CD4-positive, alpha-beta T cell (primary cell): ENCODE measurements around the gene VWA8. TPM values are rescaled to one million over a fixed set of nuclear protein-coding genes. Genes with fewer than 3 reads are reported as not detected.
"Not testable (repeated sequence)": the region's sequence is repeated elsewhere in the genome, so short reads cannot be mapped to it uniquely, and the experiment has no call there.

Experiments
- ATAC-seq: fragments of 200-7000 bp; cut with Tn5 transposase; one replicate; pipeline ENCODE4 v1.10.0; 2022; ENCODE audit warnings: mild to moderate bottlenecking; ENCODE audit not compliant: poor library complexity
- CTCF ChIA-PET: fragments of 350-600 bp; sonication (Branson Sonifier 250); formaldehyde crosslinking; loops from one replicate; lab custom pipeline; 2021; ENCODE audit warnings: antibody characterized with exemption, inconsistent platforms; lab: Charles Lee
- POLR2A ChIA-PET: fragments of 350-600 bp; sonication (Branson Sonifier 250); formaldehyde crosslinking; loops from one replicate; lab custom pipeline; 2021; ENCODE audit warnings: antibody characterized with exemption, inconsistent platforms; lab: Charles Lee
- DNase-seq, 14 experiments: peaks; one replicate each; pipeline ENCODE4 v3.0.0-alpha.2; 2013 to 2020; ENCODE audit warnings: mixed read lengths in 2 of 14
- H3K27ac ChIP-seq, 2 donors: one replicate each; pipeline versions ENCODE4 v1.5.1 to v1.7.0; 2013; ENCODE audit warnings: low read length in 2 of 2, low read depth in 1 of 2, mild to moderate bottlenecking in 1 of 2
- H3K27me3 ChIP-seq, 2 experiments: 1 replicate in 1 of 2; 2 replicates in 1 of 2; pipeline versions ENCODE4 v1.6.1 to v1.7.0; 2013; ENCODE audit warnings: low read length in 2 of 2, control low read depth in 1 of 2, mild to moderate bottlenecking in 1 of 2, moderate library complexity in 1 of 2; ENCODE audit not compliant: insufficient read depth in 2 of 2, control insufficient read depth in 1 of 2
- H3K36me3 ChIP-seq: one replicate; pipeline ENCODE4 v1.6.1; 2013; ENCODE audit warnings: low read length, control low read depth; ENCODE audit not compliant: insufficient read depth
- H3K4me1 ChIP-seq: one replicate; pipeline ENCODE4 v1.6.1; 2013; ENCODE audit warnings: low read length, control low read depth; ENCODE audit not compliant: insufficient read depth
- H3K4me3 ChIP-seq: one replicate; pipeline ENCODE4 v1.5.1; 2013; ENCODE audit warnings: mild to moderate bottlenecking, low read length, moderate library complexity
- H3K9me3 ChIP-seq, 2 experiments: 1 replicate in 1 of 2; 2 replicates in 1 of 2; pipeline versions ENCODE4 v1.6.1 to v1.7.0; 2013; ENCODE audit warnings: low read length in 2 of 2, mild to moderate bottlenecking in 2 of 2, control low read depth in 1 of 2, moderate library complexity in 1 of 2; ENCODE audit not compliant: control insufficient read depth in 1 of 2, insufficient read depth in 1 of 2
- H3K27ac Mint-ChIP-seq: one replicate; pipeline ENCODE4 v1.8.0; 2020; ENCODE audit warnings: mixed read lengths
- H3K27me3 Mint-ChIP-seq: one replicate; pipeline ENCODE4 v1.8.0; 2021; ENCODE audit warnings: mixed read lengths
- H3K36me3 Mint-ChIP-seq: one replicate; pipeline ENCODE4 v1.8.0; 2021; ENCODE audit warnings: low read depth, mixed read lengths
- H3K4me1 Mint-ChIP-seq: one replicate; pipeline ENCODE4 v1.8.0; 2021; ENCODE audit warnings: low read depth, mixed read lengths
- H3K4me3 Mint-ChIP-seq: one replicate; pipeline ENCODE4 v1.8.0; 2020; ENCODE audit warnings: mild to moderate bottlenecking, mixed read lengths
- H3K9me3 Mint-ChIP-seq: one replicate; pipeline ENCODE4 v1.8.0; 2020; ENCODE audit warnings: mixed read lengths
- CTCF ChIP-seq: fragments of 200-600 bp; IDR thresholded peaks from one replicate; pipeline ENCODE4 v1.8.0; 2022; ENCODE audit warnings: antibody characterized with exemption, mild to moderate bottlenecking
- intact Hi-C, 2 experiments: fragments of 100-400 bp; cut with DNase I in 1 of 2; cut with micrococcal nuclease in 1 of 2; formaldehyde crosslinking; loops; one replicate each; pipeline versions ENCODE4 v1.15.1 to v1.9.0; 2023 to 2025; cut with DNase I, micrococcal nuclease
- total RNA-seq, 174 experiments: library from RNA in 2 of 174; stranded (reverse) in 2 of 174; gene quantifications; one replicate each; pipeline ENCODE4 v1.2.3 and lab custom pipeline; 2021 to 2026

VWA8 gene
- total RNA-seq, 2 experiments from 2014 or later = 18.7 to 19.0 TPM

DNA sequence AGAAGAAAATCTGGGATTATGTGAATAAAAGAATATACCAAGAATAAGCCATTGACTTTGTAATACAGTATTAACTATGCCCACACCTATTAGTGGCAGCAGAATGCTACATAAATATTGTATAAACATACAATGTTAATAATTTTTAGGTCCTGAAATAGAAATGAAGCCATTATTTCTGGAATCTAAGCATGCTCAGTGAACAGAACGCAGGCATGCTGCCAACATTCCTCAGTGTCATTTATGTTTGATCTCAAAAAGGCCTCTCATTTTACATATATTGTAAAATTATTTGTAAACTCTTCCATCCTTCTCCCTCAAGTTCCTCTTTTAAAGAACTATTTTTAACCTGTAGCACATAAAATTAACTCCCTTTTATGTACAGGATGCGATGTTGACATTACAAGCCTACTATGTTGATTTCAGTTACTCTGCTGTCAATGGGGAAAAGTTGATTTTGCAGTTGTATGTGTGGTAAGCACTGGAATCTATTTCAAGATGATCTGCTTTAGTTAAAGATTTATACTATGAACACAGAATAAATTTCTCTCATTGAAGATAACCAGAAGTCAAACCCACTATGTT is 118.8 kb downstream of the VWA8 start:
- intact Hi-C loops = no loop called here
- no peaks in the 10 kb centered on the region for H3K9me3 ChIP-seq
- DNase-seq = no peak
- ChIA-PET CTCF (no interaction called here), POLR2A (no interaction called here)
- no peak overlapping the region for H3K27ac Mint-ChIP-seq
- H3K27me3 ChIP-seq = no peaks in the 10 kb centered on the region
- TF ChIP-seq CTCF = no peak
- peaks cover 67% of the 10 kb centered on the region for H3K36me3 Mint-ChIP-seq
- no peak overlapping the region for H3K4me3 ChIP-seq
- no peak overlapping the region for H3K27ac ChIP-seq
- H3K27me3 Mint-ChIP-seq = no peaks in the 10 kb centered on the region
- H3K4me1 ChIP-seq = no peaks in the 10 kb centered on the region
- H3K36me3 ChIP-seq = peaks cover 4% of the 10 kb centered on the region
- ATAC-seq = no peak
- H3K4me1 Mint-ChIP-seq = peaks cover 9% of the 10 kb centered on the region
- peaks cover 4% of the 10 kb centered on the region for H3K9me3 Mint-ChIP-seq
- no peak overlapping the region for H3K4me3 Mint-ChIP-seq

DNA sequence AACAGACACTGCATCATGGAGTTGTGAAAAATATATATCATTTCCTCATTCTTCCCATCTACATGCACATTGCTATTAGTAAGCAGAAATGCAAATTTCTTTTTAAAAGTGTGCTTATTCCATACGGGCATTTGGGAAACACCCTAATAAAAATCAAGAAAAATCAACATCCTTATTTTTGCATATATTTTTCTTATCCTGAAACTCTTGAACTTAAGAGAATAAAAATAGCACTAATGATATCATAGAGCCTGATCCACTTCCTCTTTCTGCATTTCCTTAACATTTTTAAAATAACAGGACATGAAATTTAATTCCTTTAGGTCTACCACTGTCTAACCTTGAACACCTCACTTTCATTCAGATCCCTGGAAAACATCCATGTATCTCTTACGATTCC is 123.3 kb downstream of the VWA8 start:
- H3K9me3 ChIP-seq = no peaks in the 10 kb centered on the region
- Mint-ChIP-seq H3K36me3 (peaks cover 64% of the 10 kb centered on the region), H3K4me3 (no peak overlapping the region), H3K27me3 (no peaks in the 10 kb centered on the region), H3K9me3 (no peaks in the 10 kb centered on the region), H3K27ac (no peak overlapping the region), H3K4me1 (no peaks in the 10 kb centered on the region)
- H3K4me1 ChIP-seq = no peaks in the 10 kb centered on the region
- intact Hi-C loops = no loop called here
- no peak for TF ChIP-seq CTCF
- H3K4me3 ChIP-seq = no peak overlapping the region
- ChIA-PET CTCF (no interaction called here), POLR2A (no interaction called here)
- no peak overlapping the region for H3K27ac ChIP-seq
- no peaks in the 10 kb centered on the region for H3K27me3 ChIP-seq
- H3K36me3 ChIP-seq = peaks cover 11% of the 10 kb centered on the region
- no peak for DNase-seq
- no peak for ATAC-seq

DNA sequence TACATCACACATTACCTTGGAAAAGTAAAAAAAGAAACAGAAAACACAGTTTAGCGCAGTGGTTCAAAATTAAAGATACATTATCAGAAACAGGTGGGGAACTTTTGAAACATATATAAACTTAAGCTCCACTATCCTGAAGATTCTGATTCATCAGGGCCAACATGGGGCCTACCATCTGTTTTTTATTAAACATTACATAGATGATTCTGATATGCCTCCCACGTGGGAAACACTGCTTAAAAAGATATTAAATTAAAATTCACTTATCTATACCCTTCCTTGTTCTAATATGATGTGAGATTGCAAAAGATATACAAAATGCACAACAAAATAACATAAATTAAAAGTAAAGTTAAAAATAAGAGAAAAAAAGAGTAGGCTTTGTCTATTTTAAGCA is 125.0 kb downstream of the VWA8 start:
- Mint-ChIP-seq H3K9me3 (no peaks in the 10 kb centered on the region), H3K4me1 (no peaks in the 10 kb centered on the region), H3K27ac (no peak overlapping the region), H3K36me3 (peaks cover 72% of the 10 kb centered on the region), H3K27me3 (no peaks in the 10 kb centered on the region), H3K4me3 (no peak overlapping the region)
- ATAC-seq (no peak), DNase-seq (no peak)
- H3K27me3 ChIP-seq = no peaks in the 10 kb centered on the region
- no peak overlapping the region for H3K27ac ChIP-seq
- intact Hi-C loops = no loop called here
- ChIA-PET POLR2A (no interaction called here), CTCF (no interaction called here)
- no peaks in the 10 kb centered on the region for H3K9me3 ChIP-seq
- H3K36me3 ChIP-seq = peaks cover 10% of the 10 kb centered on the region
- H3K4me3 ChIP-seq = no peak overlapping the region
- H3K4me1 ChIP-seq = no peaks in the 10 kb centered on the region
- no peak for TF ChIP-seq CTCF

DNA sequence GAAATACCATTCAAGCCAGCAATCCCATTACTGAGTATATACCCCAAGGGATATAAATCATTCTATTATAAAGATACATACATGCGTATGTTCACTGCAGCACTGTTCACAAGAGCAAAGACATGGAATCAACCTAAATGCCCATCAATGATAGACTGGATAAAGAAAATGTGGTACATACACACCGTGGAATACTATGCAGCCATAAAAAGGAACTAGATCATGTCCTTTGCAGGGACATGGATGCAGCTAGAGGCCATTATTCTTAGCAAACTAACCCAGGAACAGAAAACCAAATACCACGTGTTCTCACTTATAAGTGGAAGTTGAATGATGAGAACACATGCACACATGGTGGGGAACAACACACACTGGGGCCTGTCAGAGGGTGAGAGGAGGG is 126.2 kb downstream of the VWA8 start:
- H3K36me3 ChIP-seq = peaks cover 17% of the 10 kb centered on the region
- DNase-seq, H3K4me3 Mint-ChIP-seq, H3K9me3 Mint-ChIP-seq, H3K27ac ChIP-seq, POLR2A ChIA-PET, CTCF ChIA-PET, H3K27me3 Mint-ChIP-seq, intact Hi-C loops, H3K27ac Mint-ChIP-seq, ATAC-seq, H3K27me3 ChIP-seq, H3K4me3 ChIP-seq, H3K9me3 ChIP-seq, H3K4me1 ChIP-seq, H3K4me1 Mint-ChIP-seq: not testable (repeated sequence)
- peaks cover 71% of the 10 kb centered on the region for H3K36me3 Mint-ChIP-seq
